ENCODE measurements around the gene ITIH4.
"Not testable (repeated sequence)": the region's sequence is repeated elsewhere in the genome, so short reads cannot be mapped to it uniquely, and the experiment has no call there.

ITIH4 gene

DNA sequence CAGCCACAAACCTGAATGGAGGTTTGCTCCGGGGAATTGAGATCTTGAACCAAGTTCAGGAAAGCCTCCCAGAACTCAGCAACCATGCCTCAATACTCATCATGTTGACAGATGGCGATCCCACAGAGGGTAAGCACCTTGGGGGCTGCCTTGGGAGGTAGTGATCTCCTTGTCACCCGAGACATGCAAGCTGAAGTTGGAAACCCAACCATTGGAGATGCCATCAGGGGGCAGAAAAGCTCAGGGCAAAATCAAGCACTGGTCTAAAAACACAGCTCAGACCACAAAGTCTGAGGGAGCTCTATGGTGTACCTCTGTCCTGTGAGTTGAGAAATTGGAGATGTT lies 47.3 kb downstream of the ITIH4 start:
- no peak for DNase-seq (ENCODE audit: low read depth in 2 of 2)

DNA sequence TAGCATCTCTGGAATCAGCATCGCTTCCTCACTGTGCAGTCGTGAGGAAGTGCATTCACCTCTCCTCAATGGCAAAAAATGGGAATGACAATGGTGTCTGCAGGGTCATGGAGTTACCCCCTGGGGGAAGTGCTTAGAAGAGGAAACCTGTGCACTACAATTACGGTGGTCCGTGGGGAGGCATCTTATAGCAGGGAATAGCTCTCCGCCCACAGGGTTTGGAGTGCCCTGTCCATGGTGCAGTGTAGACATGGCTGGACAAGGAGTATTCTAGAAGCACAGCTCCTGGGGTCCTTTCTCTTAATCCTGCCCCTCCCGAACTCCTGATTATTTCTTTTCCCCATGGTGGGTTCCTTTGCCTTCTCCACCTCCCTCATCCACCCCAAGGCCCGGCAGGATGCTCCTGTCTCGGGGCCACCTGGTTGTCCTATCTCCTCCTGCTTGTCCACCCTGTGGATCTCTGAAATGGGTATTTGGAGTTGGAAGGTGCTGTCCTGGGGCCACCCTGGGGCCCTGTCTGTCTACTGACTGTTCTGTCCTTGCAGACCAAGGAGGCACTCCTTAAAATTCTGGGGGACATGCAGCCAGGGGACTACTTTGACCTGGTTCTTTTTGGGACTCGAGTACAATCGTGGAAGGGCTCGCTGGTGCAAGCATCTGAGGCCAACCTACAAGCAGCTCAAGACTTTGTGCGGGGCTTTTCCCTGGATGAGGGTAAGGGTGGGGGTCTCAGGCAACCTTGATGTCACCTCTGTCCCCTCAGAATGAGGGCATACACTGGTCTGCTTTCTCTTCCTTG lies 47.9 kb downstream of the ITIH4 start:
- DNase-seq (ENCODE audit: low read depth in 2 of 2), result no peak

DNA sequence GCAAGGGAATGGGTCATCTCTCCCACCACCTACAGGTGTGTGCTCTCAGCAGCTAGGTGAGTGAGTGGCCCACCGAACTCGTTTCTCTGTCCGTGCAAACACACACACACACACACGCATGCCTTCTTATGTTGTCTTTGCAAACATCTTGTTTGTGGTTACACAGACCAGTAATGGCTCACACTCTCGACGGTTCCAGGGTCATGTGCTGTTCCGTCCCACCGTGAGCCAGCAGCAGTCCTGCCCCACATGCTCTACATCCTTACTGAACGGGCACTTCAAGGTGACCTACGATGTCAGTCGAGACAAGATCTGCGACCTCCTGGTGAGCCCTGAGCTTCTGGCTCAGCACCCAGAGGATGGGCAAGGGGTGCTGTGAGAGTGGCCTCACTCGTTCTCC lies 48.7 kb downstream of the ITIH4 start:
- DNase-seq (ENCODE audit: low read depth in 2 of 2), result no peak

DNA sequence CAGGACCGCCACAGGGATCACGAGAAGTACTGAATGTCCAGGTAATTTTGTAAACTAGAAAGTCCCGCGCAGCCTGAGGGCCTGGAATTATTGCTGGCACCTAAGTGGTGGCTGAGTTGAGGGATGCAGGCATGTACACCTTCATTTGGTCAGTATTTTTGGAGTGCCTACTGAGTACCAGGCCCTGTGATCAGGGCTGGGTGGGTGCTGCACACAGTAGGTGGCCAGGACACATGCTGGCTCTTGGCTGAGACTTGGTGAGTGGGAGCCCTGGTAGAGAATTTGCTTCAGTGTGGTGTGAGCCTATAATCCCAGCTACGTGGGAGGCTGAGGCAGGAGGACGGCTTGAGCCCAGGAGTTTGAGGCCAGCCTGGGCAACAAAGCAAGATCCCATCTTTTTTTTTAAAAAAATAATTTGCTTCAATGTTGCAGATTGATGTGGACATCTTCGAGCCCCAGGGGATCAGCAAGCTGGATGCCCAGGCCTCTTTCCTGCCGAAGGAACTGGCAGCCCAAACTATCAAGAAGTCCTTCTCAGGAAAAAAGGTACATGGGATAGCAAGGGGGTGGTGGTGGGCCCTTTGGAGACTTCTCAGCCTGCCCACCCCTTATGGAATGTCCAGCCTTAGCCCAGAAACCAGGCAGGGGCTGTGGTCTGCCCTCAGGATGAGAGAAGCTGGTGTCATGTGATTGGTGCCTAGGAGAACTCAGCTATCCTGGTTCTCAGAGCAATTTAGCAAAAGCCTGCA lies 50.5 kb downstream of the ITIH4 start:
- no peak for DNase-seq (ENCODE audit: low read depth in 2 of 2)

DNA sequence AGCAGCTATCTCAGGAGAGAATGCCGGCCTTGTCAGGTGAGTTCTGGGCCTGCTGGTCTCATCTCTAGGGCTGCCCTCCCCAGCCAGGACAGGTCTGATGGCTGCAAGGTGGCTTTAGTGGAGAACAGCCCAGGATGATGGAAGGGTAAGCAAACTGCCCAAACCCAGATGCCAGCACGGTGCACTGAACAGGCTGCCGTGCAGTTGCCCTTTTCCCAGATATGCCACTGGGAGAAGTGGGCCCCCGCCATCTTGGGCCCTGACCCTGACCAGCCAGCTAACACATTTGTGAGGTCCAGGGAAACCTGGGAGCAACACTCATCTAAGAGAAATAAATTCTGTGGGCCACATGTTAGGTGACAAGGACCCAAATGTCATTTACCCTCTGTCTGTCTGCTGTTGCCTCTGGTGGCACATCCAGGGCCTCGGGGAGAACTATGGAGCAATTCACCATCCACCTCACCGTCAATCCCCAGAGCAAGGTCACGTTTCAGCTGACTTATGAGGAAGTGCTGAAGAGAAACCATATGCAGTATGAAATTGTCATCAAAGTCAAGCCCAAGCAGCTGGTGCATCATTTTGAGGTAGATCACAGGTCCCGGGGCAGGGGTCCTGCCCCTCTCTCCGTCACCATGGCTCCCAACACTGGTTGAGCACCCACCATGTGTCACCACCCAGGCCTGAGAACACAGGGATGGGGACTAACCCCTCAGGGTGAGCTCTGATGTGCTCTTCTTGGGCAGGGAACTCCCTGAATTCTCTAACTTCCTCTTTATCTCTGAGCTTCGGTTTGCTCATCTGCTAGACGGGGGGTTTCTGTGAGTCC lies 51.2 kb downstream of the ITIH4 start:
- no peak for DNase-seq (ENCODE audit: low read depth in 2 of 2)

DNA sequence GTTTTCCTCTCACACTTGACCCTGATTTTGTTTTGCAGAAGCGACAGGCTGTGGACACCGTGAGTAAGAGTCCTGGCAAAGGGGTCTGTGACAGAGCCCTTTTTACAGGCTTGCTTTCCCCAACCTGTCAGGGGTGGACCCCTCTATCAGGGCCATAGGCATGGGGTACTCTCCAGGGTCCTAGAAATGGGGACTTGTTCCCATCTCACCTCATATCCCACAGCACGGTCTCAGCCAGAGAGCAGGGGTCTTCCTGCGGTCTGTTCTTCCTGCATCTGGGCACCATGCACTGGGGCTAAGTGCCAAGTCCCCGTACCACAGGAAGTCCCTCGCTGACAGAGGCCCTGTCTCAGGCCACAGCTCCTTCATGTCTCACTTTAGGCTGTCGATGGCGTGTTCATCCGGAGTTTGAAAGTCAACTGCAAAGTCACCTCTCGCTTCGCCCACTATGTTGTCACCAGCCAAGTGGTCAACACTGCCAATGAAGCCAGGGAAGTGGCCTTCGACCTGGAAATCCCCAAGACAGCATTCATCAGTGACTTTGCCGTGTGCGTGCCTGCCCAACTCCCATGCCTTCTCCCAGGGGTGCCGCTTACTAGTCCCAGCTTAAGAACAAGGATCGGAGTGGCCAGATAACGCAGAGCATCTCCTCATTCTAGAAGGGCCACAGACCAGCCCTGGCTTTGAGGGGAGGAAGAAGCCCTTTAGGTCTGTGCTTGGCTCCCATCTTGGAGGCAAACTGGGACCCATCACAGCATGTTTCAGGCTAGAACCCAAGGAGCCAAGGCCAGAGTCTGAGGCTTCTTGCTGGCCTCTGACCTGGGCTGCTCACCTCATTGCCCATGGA lies 52.3 kb downstream of the ITIH4 start:
- no peak for DNase-seq (ENCODE audit: low read depth in 2 of 2)

DNA sequence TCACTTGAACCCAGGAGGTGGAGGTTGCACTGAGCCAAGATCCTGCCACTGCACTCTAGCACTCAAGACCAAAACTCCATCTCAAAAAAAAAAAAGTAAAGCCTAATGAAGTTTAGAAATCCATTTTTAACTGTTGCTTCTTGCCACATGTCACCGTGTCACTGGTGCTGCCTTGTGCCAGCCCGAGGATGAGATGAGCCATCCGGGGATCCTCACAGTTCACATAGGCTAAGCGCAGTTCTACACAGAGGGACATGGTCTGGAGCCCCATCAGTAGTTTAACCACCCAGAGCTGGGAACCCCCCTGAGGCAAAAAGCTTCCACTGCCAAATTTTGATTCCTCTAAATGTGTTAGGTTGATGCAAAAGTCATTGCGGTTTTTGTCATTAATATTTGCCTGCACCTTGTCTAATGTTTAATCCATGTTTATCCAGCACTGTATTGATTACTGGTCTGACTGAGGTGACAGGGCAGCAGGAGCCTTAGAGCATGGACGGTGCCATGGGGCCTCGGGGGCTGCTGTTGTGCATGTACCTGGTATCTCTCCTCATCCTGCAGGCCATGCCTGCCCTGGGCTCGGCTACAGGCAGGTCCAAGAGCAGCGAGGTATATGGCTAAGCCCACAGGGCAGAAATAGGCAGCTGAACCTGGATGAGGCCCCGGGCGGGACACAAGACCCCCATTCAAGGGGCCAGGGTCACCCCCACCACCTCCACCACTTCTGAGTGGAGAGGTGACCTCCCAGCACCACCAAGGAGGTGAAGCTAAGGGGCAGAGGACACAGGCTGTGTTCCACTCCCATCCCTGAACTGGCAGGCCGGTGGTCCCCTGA lies 53.1 kb downstream of the ITIH4 start, which contains the start of gene ITIH1:
ITIH1 (plus strand) TSS at position 473 of the 832 bp plus-strand sequence; CDS start at position 490, 17 bp downstream.
- no peak for DNase-seq (ENCODE audit: low read depth in 2 of 2)

DNA sequence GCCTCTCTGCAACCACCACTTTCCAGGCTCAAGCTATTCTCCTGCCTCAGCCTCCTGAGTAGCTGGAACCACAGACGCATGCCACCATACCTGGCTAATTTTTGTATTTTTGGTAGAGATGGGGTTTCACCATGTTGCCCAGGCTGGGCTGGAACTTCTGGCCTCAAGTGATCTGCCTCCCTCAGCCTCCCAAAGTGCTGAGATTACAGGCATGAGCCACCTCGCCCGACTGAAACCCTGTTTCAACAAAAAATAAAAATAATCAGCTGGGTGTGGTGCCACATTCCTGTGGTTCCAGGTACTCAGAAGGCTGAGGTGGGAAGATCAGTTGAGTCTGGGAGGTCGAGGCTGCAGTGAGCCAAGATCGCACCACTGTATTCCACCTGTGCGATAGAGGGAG lies 54.0 kb downstream of the ITIH4 start:
- not testable (repeated sequence) for DNase-seq (ENCODE audit: low read depth in 2 of 2)

DNA sequence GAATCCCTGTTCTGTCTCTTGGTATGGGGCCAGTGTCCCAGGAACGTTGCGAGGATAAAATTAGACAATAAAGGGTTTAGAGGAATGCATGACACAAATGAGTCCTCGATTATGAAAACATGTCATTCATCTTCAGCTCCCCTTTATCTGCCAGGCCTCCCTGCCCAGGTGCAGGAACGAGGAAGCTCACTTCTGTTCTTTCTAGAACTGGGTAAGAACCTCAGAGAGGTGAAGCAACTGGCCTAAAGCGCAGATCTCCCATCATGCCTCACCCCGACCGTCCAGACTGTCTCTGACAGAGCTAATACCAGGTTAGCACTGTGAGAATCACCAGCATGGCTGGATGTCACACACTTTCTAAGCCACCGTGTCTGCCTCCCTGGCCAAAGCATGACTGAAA lies 54.6 kb downstream of the ITIH4 start:
- DNase-seq (ENCODE audit: low read depth in 2 of 2), result no peak

DNA sequence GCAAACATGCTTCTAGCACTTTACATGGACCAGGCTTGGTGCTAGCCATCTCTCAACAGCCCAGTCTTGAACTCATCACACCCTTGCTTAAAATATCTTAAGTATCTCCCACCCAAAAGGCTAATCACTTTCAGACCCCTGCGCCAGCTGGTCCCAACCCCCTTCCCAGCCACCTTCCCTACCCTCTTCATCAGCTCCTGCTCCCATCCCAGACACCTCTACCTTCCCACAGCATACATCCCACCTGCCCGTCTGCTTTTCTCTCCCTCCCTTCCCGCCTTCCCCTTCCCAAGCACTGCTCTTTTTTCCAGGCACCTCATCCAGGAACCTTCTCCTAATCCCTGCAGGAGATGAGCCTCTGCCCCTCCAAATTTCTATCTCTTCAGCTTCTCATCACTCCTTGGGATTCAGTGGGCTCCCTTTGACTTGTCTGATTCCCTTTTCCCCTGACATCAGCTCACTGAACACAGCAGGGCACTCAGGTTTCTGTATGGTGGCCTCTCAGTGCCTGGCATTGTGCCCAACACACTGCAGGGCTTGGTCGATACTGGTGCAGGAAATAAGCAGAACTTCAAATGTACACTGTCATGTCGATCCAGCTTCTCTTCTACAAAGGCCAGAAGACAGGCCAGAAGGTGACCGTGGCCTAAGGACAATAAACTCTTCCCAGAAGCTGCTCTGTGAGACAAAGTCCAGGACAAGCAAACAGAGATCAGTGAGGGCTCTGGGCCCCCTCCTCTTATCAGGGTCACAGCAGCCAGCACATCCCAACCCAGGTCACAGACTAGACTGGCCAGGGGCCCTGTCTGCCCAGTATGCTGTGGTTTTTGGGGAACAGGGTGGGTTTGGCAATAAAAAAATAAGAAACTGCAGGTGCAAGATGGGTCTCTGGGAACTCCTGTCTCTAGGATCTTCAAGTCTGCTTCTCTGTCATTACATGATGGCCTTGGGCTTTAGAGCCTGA lies 55.3 kb downstream of the ITIH4 start:
- no peak for DNase-seq (ENCODE audit: low read depth in 2 of 2)

DNA sequence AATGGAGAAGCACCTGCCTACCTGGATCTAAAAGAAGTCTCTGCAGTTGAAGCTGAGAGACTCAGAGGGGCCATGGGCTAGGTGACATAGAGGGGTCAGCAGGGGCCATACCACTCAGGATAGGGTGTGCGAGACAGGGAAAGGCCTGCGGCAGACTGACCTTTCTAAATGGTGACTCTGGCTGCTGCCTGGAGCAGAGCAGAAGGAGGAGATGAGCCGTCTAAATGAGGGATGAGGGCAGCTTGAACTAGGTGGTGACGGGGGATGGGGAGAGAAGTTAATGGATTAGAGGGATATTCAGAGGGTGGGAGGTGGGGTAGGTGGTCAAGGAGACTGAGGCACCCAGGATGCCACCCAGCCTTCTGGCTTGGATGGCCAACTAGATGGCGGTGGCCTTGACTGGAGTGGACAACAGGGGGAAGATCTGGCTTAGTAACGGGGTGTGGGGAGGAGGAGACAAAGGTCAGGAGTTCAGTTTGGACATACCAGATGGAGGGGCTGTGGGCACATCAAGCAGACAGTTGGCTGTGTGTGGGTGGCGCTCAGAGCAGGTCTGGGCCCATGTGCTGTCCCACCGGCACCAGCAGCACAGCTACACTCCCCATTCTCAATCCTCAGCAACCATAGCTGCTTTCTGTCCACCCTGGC lies 56.3 kb downstream of the ITIH4 start:
- no peak for DNase-seq (ENCODE audit: low read depth in 2 of 2)

DNA sequence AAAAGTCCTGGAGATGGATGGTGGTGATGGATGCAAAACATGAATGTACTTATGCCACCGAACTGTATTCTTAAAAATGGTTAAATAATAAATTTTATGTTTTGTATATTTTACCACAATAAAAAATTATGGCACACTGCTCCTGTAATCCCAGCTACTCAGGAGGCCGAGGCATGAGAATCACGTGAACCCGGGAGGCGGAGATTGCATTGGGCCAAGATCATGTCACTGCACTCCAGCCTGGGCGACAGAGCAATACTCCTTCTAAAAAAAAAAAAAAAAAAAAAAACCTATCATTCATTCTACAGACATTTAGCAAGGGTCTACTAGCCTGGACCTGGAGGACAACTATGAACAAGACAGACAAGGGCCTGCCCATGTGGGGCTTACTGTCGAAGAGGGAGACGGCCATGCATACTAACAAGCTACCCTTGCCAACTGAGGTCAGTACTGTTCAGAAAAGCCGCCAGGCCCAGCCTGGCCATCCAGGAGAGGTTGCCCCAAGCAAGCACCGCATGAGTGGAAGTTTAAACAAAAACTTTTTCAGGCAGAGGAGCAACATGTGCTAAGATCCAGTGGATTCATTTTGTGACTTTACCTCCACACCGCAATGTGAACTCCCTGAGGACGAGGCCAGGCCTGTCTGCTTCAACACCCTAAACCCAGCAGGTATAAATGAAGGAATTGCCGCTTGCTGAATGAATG lies 57.0 kb downstream of the ITIH4 start:
- DNase-seq (ENCODE audit: low read depth in 2 of 2), result no peak

DNA sequence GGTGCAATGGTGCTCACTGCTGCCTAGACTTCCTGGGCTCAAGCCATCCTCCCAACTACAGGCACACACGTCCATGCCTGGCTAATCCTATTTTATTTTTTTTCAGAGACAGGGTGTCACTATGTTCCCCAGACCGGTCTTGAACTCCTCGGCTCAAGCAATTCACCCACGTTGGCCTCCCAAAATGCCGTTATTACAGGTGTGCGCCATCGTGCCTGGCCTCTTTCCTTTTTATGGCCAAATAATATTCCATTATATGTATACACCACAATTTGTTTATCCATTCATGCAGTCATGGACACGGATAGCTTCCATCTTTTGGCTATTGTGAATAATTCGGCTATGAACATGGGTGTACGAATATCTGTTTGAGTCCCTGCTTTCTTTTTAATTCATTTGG lies 58.8 kb downstream of the ITIH4 start:
- no peak for DNase-seq (ENCODE audit: low read depth in 2 of 2)

DNA sequence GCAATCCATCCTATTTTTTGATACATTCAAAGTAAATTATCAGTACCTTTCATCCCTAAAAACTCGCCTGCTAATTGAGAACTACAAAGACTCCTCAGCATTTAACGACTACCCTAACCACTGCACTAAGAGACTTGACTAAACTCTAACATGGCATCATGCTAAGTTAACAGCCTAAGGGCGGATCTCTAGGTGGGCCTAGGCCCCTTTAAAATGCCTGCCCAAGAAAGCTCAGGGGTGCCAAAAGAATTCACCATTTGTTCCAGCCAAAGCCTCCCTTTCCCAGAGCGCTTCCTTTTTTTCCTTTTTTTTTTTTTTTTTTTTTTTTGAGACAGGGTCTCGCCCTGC lies 59.2 kb downstream of the ITIH4 start:
- no peak for DNase-seq (ENCODE audit: low read depth in 2 of 2)

DNA sequence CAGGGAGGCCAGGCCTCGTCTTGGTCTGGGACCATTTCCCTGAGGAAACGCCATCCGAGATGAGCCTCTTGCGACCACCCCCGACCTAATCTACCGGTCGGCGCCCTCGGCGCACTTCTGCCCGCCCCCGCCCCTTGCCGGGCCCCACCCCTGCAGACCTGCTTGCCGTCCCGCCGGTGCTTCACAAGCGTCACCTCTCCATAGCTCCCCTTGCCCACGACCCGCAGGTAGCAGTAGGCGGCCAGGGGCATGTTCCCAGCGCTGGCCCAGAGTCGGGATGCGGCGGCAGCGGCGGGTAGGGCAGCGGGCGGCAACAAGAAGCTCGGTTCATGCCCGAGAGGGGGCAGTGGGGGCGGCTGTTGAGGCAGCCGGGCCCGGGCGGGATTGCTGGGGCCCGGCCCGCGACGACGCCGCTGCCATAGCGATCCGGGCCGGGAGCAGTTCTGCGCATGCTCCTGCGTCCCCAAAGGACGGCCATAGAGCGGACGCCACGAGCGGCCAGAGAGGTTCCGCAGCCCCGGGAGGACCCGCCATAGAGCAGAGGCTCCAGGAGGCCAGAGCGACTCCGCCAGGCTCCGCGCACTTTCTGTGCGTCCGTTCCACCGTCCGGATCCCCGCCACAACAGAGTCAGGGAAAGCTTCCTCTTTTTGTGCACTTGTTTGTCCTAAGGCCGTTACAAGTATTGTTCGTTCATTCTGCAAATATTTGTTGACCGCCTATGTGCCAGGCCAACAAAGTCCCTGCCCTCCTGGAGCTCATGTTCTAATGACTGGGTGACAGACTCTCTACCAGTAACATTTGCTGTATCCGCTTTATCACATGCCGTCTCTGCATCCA lies 59.8 kb downstream of the ITIH4 start, which contains the start of gene NEK4:
NEK4 (minus strand) TSS at position 445 of the 838 bp plus-strand sequence; CDS start at position 251, 194 bp downstream.
- DNase-seq (ENCODE audit: low read depth in 2 of 2), result peak; percentile 64 to 84

DNA sequence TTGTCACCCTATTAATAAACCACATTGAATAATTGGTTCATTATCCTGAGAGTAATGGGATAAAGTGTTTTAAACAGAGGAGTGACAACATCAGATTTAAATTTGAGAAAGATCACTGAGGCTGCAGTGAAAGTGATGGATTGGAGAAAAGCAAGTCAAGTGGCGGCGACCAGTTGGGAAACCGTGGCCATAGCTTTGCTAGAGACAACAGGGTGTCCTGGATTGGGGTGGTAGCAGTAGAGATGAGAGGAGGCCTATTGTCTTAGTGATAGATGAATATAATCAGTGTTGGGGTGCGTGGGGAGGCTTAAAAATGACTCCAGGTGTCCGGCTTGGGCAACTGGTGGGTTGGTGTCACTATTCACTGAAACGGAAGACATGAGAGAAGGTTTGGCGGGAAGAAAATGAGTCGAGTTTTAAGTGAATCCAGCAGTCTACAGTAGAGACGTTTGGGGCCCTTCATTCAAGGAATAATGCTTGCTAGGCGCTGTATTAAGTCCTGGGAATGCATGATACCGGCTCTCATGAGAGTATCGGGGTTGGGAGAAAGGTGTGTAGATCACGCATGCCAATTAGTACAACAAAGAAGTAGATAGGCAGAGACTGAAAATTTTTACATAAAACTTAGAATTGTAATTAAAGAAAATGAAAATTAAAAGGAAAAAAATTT lies 60.6 kb downstream of the ITIH4 start:
- no peak for DNase-seq (ENCODE audit: low read depth in 2 of 2)

DNA sequence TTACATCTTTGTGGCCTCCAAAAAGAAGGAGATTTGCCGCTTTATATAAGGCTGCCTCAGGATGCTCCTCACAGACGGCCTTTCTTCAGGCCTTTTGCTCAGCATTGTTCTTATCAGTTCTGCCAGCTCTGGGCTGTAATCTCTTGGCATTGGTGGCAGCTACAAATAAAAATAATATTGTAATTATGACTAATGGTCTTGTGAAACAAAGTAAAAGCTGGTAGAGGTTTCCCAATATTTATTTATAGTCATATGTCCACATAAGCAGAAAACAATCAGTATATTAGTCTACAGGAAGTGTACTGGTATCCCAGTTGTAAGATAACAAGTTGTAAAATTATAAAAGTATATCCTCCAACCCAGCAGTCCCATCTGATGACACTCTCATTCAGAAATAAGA lies 67.0 kb downstream of the ITIH4 start:
- no peak for DNase-seq (ENCODE audit: low read depth in 2 of 2)

Data from stimulated activated CD4-positive, alpha-beta T cell treated with anti-CD3 and anti-CD28 coated beads, Interleukin-1b, Interleukin-23, amount 100 ng/mL, for 4 hours (primary cell).